SK-N-SH (cell line): ENCODE measurements around the gene OPA1. TPM values are rescaled to one million over a fixed set of nuclear protein-coding genes. Genes with fewer than 3 reads are reported as not detected.

Experiments
- CTCF ChIA-PET: fragments of 300-600, 350-600 bp; formaldehyde crosslinking; extraction: SDS; loops from one replicate; lab custom pipeline; 2021; lab: Yijun Ruan, JAX
- POLR2A ChIA-PET: fragments of 350-600 bp; sonication (Branson Sonifier 250); formaldehyde crosslinking; extraction: SDS; loops from one replicate; lab custom pipeline; 2020; ENCODE audit warnings: antibody characterized with exemption, inconsistent platforms; lab: Yijun Ruan, JAX
- DNase-seq: peaks from one replicate; pipeline ENCODE4 v3.0.0; 2012
- H2AFZ ChIP-seq: fragments of 200-600 bp; sonication (generic); 2 replicates; pipeline ENCODE4 v1.8.1; 2016; ENCODE audit warnings: antibody characterized with exemption, mild to moderate bottlenecking, low read depth
- H3F3A ChIP-seq: fragments of 200-600 bp; sonication (generic); replicated peaks from 2 replicates; pipeline ENCODE3; 2016; ENCODE audit warnings: antibody characterized with exemption, mild to moderate bottlenecking; ENCODE audit not compliant: insufficient read depth
- H3K27ac ChIP-seq, 2 experiments: fragments of 200-500 bp in 1 of 2; fragments of 200-600 bp in 1 of 2; sonication (Bioruptor generic) in 1 of 2; sonication (generic), shearing (Covaris generic) in 1 of 2; 2 replicates each; pipeline versions ENCODE4 v1.5.1 to v1.6.1; 2014 to 2016; ENCODE audit warnings: low read depth in 2 of 2, inconsistent platforms in 1 of 2, low read length in 1 of 2, mild to moderate bottlenecking in 1 of 2, mixed read lengths in 1 of 2
- H3K27me3 ChIP-seq: fragments of 200-600 bp; sonication (generic), shearing (Covaris generic); 2 replicates; pipeline ENCODE4 v1.6.1; 2016; ENCODE audit warnings: mixed run types; ENCODE audit not compliant: insufficient read depth
- H3K36me3 ChIP-seq, 2 experiments: fragments of 200-500 bp in 1 of 2; fragments of 200-600 bp in 1 of 2; sonication (Bioruptor generic) in 1 of 2; sonication (generic) in 1 of 2; replicated peaks in 1 of 2; 2 replicates each; pipeline versions ENCODE3 to v1.5.1; 2014 to 2016; ENCODE audit warnings: low read length in 1 of 2, mild to moderate bottlenecking in 1 of 2; ENCODE audit not compliant: insufficient read depth in 2 of 2, control insufficient read depth in 1 of 2
- H3K4me1 ChIP-seq, 2 experiments: fragments of 200-500 bp in 1 of 2; fragments of 200-600 bp in 1 of 2; sonication (Bioruptor generic) in 1 of 2; sonication (generic), shearing (Covaris generic) in 1 of 2; 2 replicates each; pipeline versions ENCODE4 v1.5.1 to v1.6.1; 2014 to 2016; ENCODE audit warnings: low read depth in 1 of 2, low read length in 1 of 2, mixed run types in 1 of 2; ENCODE audit not compliant: insufficient read depth in 2 of 2, control insufficient read depth in 1 of 2
- H3K4me2 ChIP-seq: fragments of 200-600 bp; sonication (generic), shearing (Covaris generic); 2 replicates; pipeline ENCODE4 v1.6.1; 2017; ENCODE audit warnings: mixed run types
- H3K4me3 ChIP-seq, 2 experiments: fragments of 200-500 bp in 1 of 2; fragments of 200-600 bp in 1 of 2; sonication (Bioruptor generic) in 1 of 2; sonication (generic), shearing (Covaris generic) in 1 of 2; 2 replicates each; pipeline versions ENCODE4 v1.5.1 to v1.8.1; 2014 to 2016; ENCODE audit warnings: low read depth in 2 of 2, inconsistent platforms in 1 of 2, low read length in 1 of 2, mild to moderate bottlenecking in 1 of 2, mixed read lengths in 1 of 2, moderate library complexity in 1 of 2
- H3K79me2 ChIP-seq: fragments of 200-600 bp; sonication (generic); 2 replicates; pipeline ENCODE4 v1.8.1; 2017; ENCODE audit warnings: mild to moderate bottlenecking; ENCODE audit not compliant: insufficient read depth
- H3K9ac ChIP-seq: fragments of 200-600 bp; sonication (generic); 2 replicates; pipeline ENCODE4 v1.6.1; 2017; ENCODE audit warnings: mixed run types
- H3K9me2 ChIP-seq: fragments of 200-600 bp; sonication (generic); 2 replicates; pipeline ENCODE4 v1.6.1; 2017; ENCODE audit warnings: mixed run types
- H3K9me3 ChIP-seq: fragments of 200-600 bp; sonication (generic); 2 replicates; pipeline ENCODE4 v1.6.1; 2017; ENCODE audit warnings: mixed run types, mild to moderate bottlenecking, moderate library complexity
- H4K20me1 ChIP-seq: fragments of 200-600 bp; sonication (generic); 2 replicates; pipeline ENCODE4 v1.6.1; 2017; ENCODE audit warnings: mild to moderate bottlenecking, mixed run types; ENCODE audit not compliant: insufficient read depth
- CHD2 ChIP-seq: fragments of 150-350 bp; IDR thresholded peaks from 2 replicates; pipeline ENCODE4 v1.6.1; 2018; ENCODE audit warnings: low read length; ENCODE audit not compliant: partially characterized antibody
- ELF1 ChIP-seq: IDR thresholded peaks from 2 replicates; pipeline ENCODE4 v1.4.0; 2012
- EP300 ChIP-seq, 2 experiments: IDR thresholded peaks; 2 replicates each; pipeline versions ENCODE4 v1.4.0 to v1.6.1; 2012; ENCODE audit warnings: borderline replicate concordance in 1 of 2, low read depth in 1 of 2, low read length in 1 of 2
- GABPA ChIP-seq: IDR thresholded peaks from 2 replicates; pipeline ENCODE4 v1.4.0; 2012; ENCODE audit warnings: low read depth, mild to moderate bottlenecking
- GATA2 ChIP-seq: sonication (generic); formaldehyde crosslinking; IDR thresholded peaks from 2 replicates; pipeline ENCODE4 v1.5.0; 2020; ENCODE audit warnings: mild to moderate bottlenecking, missing genetic modification reagents
- MEF2A ChIP-seq: IDR thresholded peaks from 2 replicates; pipeline ENCODE4 v1.4.0; 2012; ENCODE audit warnings: low read depth, borderline replicate concordance
- MXI1 ChIP-seq: IDR thresholded peaks from 2 replicates; pipeline ENCODE4 v1.6.1; 2012; ENCODE audit warnings: mild to moderate bottlenecking, low read depth, low read length, improper control_type of control experiment
- NFIC ChIP-seq: IDR thresholded peaks from 2 replicates; pipeline ENCODE4 v1.4.0; 2012; ENCODE audit warnings: borderline replicate concordance
- RAD21 ChIP-seq: IDR thresholded peaks from 2 replicates; pipeline ENCODE4 v1.6.1; 2012; ENCODE audit warnings: mild to moderate bottlenecking, low read length
- RCOR1 ChIP-seq: fragments of 150-350 bp; IDR thresholded peaks from 2 replicates; pipeline ENCODE4 v1.6.1; 2017; ENCODE audit warnings: antibody characterized with exemption, low read length
- RFX5 ChIP-seq: IDR thresholded peaks from 2 replicates; pipeline ENCODE4 v1.6.1; 2012; ENCODE audit warnings: mild to moderate bottlenecking, improper control_type of control experiment, low read length
- RXRA ChIP-seq: IDR thresholded peaks from 2 replicates; pipeline ENCODE4 v1.4.0; 2012; ENCODE audit warnings: low read depth, mild to moderate bottlenecking, borderline replicate concordance
- SIN3A ChIP-seq: IDR thresholded peaks from 2 replicates; pipeline ENCODE4 v1.6.1; 2012; ENCODE audit warnings: low read depth, mild to moderate bottlenecking, low read length, moderate library complexity, borderline replicate concordance
- TEAD4 ChIP-seq: IDR thresholded peaks from 2 replicates; pipeline ENCODE4 v1.4.0; 2012; ENCODE audit warnings: mild to moderate bottlenecking, borderline replicate concordance; ENCODE audit not compliant: insufficient read depth
- YY1 ChIP-seq: IDR thresholded peaks from 2 replicates; pipeline ENCODE4 v1.4.0; 2012; ENCODE audit warnings: low read depth, mild to moderate bottlenecking
- WGBS: methylation state at CpG from one replicate; pipeline ENCODE4 v1.1.6; 2017; ENCODE audit warnings: low lambda C conversion rate; 5-methylcytosine and 5-hydroxymethylcytosine counted together
- polyA plus RNA-seq, 3 experiments: library from polyadenylated mRNA; depleted of rRNA; stranded (reverse); fragments of >200 nt; gene quantifications; 2 replicates each; pipeline ENCODE4 v1.2.3, GENCODE V29; 2012
- TF ChIP-seq, protein P1 (sequence below): IDR thresholded peaks from 2 replicates; pipeline ENCODE4 v1.4.0; 2012; ENCODE audit warnings: low read depth
- TF ChIP-seq, protein P2 (sequence below): IDR thresholded peaks from 2 replicates; pipeline ENCODE4 v1.4.0; 2012; ENCODE audit warnings: low read depth, borderline replicate concordance
- TF ChIP-seq, protein P3 (sequence below): IDR thresholded peaks from 2 replicates; pipeline ENCODE4 v1.6.1; 2012; ENCODE audit warnings: mild to moderate bottlenecking, low read depth, low read length, moderate library complexity
- TF ChIP-seq, protein P4 (sequence below): fragments of 150-350 bp; IDR thresholded peaks from 2 replicates; pipeline ENCODE4 v1.6.1; 2016; ENCODE audit warnings: mild to moderate bottlenecking, low read depth, low read length
- TF ChIP-seq, protein P5 (sequence below): IDR thresholded peaks from 2 replicates; pipeline ENCODE4 v1.4.0; 2012; ENCODE audit warnings: low read depth, borderline replicate concordance
- TF ChIP-seq, protein P6 (sequence below): IDR thresholded peaks from 2 replicates; pipeline ENCODE4; 2012

Gene OPA1
- polyA plus RNA-seq, 1 of the 3 experiments (the other 2 are of a cell fraction) = 11.4 TPM

DNA sequence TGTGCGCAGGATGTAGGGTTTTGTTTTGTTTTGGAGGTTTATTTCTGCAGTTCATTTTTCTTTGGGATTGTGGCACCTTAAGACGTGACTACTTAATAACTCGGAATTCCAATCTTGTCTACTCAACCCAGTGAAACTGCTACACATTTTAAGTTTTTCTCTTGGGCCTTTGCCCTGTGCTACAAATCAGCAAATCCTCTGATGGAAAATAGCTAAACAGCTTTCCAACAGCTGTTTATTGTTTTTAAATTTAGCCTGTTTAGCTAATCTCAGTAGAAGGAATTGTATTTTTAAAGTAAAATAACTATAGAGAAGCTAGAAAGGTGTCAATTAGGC lies 48.4 kb downstream of the OPA1 start:
- 93% methylated on average over 3 of the region's 3 CpGs for WGBS
- ChIA-PET POLR2A (no interaction called here), CTCF (interaction anchor here (0.8 to 0.9 kb wide), 2 partner anchors 9 to 702 kb away, joined by 3 read pairs; no protein-coding TSS in a partner anchor)
- no peak overlapping the region for H3K4me2 ChIP-seq
- no peaks in the 10 kb centered on the region for H3K9me2 ChIP-seq
- H3K4me3 ChIP-seq = no peak overlapping the region
- no peaks in the 10 kb centered on the region for H3K27me3 ChIP-seq
- H3K9me3 ChIP-seq = no peaks in the 10 kb centered on the region
- H3K4me1 ChIP-seq = peaks cover 0 to 14% of the 10 kb centered on the region in 2 experiments; a peak in 1 of 4 replicates
- no peak for TF ChIP-seq MEF2A
- TF ChIP-seq, protein P1, sequence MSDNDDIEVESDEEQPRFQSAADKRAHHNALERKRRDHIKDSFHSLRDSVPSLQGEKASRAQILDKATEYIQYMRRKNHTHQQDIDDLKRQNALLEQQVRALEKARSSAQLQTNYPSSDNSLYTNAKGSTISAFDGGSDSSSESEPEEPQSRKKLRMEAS = no peak
- TF ChIP-seq, protein P2, sequence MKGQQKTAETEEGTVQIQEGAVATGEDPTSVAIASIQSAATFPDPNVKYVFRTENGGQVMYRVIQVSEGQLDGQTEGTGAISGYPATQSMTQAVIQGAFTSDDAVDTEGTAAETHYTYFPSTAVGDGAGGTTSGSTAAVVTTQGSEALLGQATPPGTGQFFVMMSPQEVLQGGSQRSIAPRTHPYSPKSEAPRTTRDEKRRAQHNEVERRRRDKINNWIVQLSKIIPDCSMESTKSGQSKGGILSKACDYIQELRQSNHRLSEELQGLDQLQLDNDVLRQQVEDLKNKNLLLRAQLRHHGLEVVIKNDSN = no peak
- TF ChIP-seq RXRA = no peak
- TF ChIP-seq, protein P3, sequence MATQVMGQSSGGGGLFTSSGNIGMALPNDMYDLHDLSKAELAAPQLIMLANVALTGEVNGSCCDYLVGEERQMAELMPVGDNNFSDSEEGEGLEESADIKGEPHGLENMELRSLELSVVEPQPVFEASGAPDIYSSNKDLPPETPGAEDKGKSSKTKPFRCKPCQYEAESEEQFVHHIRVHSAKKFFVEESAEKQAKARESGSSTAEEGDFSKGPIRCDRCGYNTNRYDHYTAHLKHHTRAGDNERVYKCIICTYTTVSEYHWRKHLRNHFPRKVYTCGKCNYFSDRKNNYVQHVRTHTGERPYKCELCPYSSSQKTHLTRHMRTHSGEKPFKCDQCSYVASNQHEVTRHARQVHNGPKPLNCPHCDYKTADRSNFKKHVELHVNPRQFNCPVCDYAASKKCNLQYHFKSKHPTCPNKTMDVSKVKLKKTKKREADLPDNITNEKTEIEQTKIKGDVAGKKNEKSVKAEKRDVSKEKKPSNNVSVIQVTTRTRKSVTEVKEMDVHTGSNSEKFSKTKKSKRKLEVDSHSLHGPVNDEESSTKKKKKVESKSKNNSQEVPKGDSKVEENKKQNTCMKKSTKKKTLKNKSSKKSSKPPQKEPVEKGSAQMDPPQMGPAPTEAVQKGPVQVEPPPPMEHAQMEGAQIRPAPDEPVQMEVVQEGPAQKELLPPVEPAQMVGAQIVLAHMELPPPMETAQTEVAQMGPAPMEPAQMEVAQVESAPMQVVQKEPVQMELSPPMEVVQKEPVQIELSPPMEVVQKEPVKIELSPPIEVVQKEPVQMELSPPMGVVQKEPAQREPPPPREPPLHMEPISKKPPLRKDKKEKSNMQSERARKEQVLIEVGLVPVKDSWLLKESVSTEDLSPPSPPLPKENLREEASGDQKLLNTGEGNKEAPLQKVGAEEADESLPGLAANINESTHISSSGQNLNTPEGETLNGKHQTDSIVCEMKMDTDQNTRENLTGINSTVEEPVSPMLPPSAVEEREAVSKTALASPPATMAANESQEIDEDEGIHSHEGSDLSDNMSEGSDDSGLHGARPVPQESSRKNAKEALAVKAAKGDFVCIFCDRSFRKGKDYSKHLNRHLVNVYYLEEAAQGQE = no peak
- TF ChIP-seq, protein P4, sequence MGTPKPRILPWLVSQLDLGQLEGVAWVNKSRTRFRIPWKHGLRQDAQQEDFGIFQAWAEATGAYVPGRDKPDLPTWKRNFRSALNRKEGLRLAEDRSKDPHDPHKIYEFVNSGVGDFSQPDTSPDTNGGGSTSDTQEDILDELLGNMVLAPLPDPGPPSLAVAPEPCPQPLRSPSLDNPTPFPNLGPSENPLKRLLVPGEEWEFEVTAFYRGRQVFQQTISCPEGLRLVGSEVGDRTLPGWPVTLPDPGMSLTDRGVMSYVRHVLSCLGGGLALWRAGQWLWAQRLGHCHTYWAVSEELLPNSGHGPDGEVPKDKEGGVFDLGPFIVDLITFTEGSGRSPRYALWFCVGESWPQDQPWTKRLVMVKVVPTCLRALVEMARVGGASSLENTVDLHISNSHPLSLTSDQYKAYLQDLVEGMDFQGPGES = no peak
- no peak for TF ChIP-seq YY1
- TF ChIP-seq EP300 (IDR thresholded peaks at IDR 0.05; ENCODE audit: borderline replicate concordance in 1 of 2, low read depth in 1 of 2, low read length in 1 of 2) = no peak
- TF ChIP-seq NFIC = no peak
- no peak for TF ChIP-seq ELF1
- DNase-seq = no peak
- H2AFZ ChIP-seq = no peak overlapping the region
- no peak overlapping the region for H3K9ac ChIP-seq
- H3K27ac ChIP-seq = no peak overlapping the region
- H3F3A ChIP-seq = peaks cover 4% of the 10 kb centered on the region
- H3K79me2 ChIP-seq = no peaks in the 10 kb centered on the region
- H4K20me1 ChIP-seq = no peaks in the 10 kb centered on the region
- peaks cover 70 to 92% of the 10 kb centered on the region in 2 experiments for H3K36me3 ChIP-seq

DNA sequence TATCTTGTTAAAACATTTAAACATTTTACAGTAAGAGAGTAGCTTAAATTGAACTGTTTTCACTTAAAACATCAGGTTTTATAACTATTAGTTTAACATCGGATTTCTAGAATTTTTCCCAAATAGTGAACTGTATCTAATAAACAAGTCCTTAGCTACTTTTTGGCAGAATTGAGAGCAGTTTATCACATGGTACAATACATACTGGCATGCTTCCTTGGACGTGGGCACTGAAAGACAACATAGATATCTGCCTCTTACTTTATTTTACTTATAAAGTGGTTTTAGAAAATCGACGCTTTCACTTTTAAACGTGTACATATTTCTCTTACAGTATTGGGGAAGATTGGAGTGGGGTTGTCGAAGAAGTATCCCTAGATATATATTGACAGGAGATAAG lies 52.8 kb downstream of the OPA1 start:
- no peaks in the 10 kb centered on the region for H3K4me1 ChIP-seq
- WGBS = 91% methylated on average over 6 of the region's 6 CpGs
- no peaks in the 10 kb centered on the region for H3K27me3 ChIP-seq
- TF ChIP-seq NFIC (no peak), RAD21 (no peak), GABPA (no peak), TEAD4 (no peak), GATA2 (CRISPR knock-in tag) (no peak), CHD2 (no peak), RCOR1 (no peak), SIN3A (no peak), MXI1 (no peak), RFX5 (no peak)
- TF ChIP-seq, protein P5, sequence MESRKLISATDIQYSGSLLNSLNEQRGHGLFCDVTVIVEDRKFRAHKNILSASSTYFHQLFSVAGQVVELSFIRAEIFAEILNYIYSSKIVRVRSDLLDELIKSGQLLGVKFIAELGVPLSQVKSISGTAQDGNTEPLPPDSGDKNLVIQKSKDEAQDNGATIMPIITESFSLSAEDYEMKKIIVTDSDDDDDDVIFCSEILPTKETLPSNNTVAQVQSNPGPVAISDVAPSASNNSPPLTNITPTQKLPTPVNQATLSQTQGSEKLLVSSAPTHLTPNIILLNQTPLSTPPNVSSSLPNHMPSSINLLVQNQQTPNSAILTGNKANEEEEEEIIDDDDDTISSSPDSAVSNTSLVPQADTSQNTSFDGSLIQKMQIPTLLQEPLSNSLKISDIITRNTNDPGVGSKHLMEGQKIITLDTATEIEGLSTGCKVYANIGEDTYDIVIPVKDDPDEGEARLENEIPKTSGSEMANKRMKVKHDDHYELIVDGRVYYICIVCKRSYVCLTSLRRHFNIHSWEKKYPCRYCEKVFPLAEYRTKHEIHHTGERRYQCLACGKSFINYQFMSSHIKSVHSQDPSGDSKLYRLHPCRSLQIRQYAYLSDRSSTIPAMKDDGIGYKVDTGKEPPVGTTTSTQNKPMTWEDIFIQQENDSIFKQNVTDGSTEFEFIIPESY = no peak
- TF ChIP-seq, protein P6, sequence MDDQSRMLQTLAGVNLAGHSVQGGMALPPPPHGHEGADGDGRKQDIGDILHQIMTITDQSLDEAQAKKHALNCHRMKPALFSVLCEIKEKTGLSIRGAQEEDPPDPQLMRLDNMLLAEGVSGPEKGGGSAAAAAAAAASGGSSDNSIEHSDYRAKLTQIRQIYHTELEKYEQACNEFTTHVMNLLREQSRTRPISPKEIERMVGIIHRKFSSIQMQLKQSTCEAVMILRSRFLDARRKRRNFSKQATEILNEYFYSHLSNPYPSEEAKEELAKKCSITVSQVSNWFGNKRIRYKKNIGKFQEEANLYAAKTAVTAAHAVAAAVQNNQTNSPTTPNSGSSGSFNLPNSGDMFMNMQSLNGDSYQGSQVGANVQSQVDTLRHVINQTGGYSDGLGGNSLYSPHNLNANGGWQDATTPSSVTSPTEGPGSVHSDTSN = no peak
- no peaks in the 10 kb centered on the region for H4K20me1 ChIP-seq
- CTCF ChIA-PET = interaction anchor here (0.8 to 1.9 kb wide), 6 partner anchors 9 to 670 kb away, joined by 3 to 7 read pairs (median 4); no protein-coding TSS in a partner anchor
- H3F3A ChIP-seq = no peaks in the 10 kb centered on the region
- no peak overlapping the region for H3K4me3 ChIP-seq
- H3K27ac ChIP-seq = no peak overlapping the region
- no peaks in the 10 kb centered on the region for H3K9me2 ChIP-seq
- peaks cover 71 to 95% of the 10 kb centered on the region in 2 experiments for H3K36me3 ChIP-seq
- POLR2A ChIA-PET = no interaction called here
- no peak overlapping the region for H3K4me2 ChIP-seq
- H3K9me3 ChIP-seq = no peaks in the 10 kb centered on the region
- no peak overlapping the region for H3K9ac ChIP-seq
- H3K79me2 ChIP-seq = no peaks in the 10 kb centered on the region
- DNase-seq = no peak
- H2AFZ ChIP-seq = no peak overlapping the region
